GM19099 (cell line): ENCODE measurements around the gene TM2D1.

Experiments used
- POLR2A ChIP-seq: IDR thresholded peaks from 3 replicates; pipeline ENCODE4 v1.6.1; 2011; ENCODE audit warnings: low read depth; ENCODE audit not compliant: insufficient read length; ENCODE audit errors: extremely low read depth

Gene TM2D1

GRCh38 chr1:61724813-61725694, at the start of gene TM2D1:
TSS of gene TM2D1 (minus strand) at chr1:61725141. CDS start at chr1:61725120, 21 bp downstream.
- TF ChIP-seq POLR2A = peak; percentile 99

GRCh38 chr1:61770131-61770530, 45.2 kb upstream of the TM2D1 start:
- TF ChIP-seq POLR2A = no peak

- TF ChIP-seq POLR2A = no peak
These were observed 33.0 kb upstream of the TM2D1 start for GRCh38 chr1:61757950-61758349.

DNA sequence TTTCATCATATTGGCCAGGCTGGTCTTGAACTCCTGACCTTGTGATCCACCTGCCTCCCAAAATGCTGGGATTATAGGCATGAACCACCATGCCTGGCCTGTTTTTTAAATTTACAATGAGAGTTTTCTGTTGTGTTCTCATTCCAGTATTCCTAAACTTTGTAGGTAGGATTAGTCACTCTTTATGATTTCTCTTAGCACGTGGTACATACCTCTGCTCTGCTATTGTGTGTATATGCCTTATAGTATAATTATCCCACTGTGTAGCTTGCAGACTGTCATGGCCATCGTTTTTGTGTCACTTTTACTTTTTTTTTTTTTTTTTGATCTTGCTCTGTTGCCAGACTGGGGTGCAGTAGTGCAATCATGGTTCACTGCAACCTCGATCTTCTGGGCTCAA, 31.8 kb upstream of the TM2D1 start:
- no peak for TF ChIP-seq POLR2A

DNA sequence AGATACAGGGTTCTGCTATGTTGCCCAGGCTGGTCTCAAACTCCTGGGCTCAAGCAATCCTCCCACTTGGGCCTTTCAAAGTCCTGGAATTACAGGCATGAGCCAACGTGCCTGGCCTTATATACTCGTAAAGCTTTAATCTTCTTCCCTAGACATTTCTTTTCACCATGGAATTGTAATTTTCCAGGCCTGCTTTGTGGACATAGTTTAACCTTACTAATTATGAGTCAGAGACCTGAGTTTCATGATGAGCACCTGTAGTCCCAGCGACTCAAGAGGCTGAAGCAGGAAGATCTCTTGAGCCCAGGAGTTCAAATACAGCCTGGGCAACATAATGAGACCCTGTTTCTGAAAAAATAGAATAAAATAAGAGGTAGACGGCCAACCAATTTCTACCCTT, 29.6 kb upstream of the TM2D1 start:
- TF ChIP-seq POLR2A = no peak

DNA sequence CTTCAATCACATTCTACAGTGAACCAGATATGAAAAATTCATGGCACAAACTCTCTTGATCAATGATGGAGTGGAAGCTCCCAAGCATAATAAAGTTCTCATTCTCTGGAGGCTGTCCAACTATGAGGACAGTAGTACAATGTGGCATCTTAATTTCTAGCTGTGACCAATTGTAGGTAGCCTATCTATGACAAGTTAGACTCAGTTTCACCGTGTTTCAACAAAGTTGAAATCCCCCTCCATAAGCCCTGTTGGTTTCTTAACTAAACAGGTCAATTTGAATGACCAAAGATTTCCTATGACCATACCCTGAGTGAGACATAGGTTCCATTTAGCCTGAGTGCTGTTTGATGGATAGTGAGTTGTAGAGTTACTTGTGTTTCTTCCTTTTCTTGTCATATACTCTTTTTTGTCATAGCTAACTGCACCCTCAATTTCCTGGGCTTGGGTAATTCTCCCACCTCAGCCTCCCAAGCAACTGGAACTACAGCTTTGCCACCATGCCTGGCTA, 29.1 kb upstream of the TM2D1 start:
- no peak for TF ChIP-seq POLR2A

DNA sequence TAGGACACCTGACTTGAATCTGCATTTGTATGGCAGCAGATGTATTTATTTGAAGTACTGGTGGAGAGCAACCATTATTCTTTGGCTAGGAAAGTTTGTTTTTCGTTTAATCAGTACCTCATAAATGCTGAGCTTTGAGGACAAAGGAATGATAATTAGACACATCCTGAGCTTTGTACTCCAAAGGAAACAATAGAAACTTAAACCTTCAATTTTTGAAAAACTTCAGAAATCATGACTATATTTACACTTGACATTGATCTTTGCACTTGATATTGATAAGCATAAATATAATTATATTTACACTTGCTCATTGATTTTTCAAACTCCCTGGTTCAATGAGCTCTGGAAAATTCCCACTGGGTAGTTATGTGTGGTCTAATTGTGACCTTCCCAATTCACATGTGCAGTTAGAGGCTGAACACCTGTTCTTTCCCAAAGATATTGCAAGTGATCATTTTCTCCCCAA, 28.0 kb upstream of the TM2D1 start:
- no peak for TF ChIP-seq POLR2A

DNA sequence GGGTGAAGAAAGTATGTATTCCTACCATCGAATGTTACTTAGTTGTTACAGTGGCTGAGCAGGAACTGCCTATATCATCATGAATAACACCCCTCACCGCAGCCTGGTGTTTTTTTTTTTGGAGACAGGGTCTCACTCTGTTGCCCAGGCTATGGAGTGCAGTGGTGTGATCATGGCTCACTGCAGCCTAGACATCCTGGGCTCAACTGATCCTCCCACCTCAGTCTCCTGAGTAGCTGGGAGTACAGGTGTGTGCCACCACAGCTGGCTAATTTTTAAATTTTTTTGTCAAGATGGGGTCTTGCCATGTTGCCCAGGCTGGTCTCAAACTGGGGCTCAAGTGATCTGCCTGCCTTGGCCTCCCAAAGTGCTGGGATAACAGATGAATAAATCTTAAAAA, 24.6 kb upstream of the TM2D1 start:
- TF ChIP-seq POLR2A = no peak

GRCh38 chr1:61748566-61748965, 23.6 kb upstream of the TM2D1 start:
- no peak for TF ChIP-seq POLR2A

DNA sequence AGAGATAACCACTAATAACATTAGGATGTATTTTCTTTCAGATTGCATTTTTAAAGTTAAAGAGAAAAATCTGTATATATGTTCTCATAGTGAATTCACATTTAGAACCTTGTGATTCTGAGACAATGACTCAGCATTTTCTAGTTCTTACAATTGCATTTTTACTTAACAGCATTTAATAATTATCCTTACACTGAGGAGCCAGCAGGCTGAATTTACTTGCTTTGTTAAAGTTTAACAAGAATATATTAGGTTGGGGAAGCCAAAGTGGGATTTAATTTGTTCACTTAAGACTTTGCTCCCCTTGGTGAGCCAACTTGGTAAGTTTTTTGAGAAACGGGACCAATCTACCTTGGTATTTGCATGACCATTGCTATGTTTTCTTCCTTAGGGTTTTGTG, 21.9 kb upstream of the TM2D1 start:
- TF ChIP-seq POLR2A = no peak

DNA sequence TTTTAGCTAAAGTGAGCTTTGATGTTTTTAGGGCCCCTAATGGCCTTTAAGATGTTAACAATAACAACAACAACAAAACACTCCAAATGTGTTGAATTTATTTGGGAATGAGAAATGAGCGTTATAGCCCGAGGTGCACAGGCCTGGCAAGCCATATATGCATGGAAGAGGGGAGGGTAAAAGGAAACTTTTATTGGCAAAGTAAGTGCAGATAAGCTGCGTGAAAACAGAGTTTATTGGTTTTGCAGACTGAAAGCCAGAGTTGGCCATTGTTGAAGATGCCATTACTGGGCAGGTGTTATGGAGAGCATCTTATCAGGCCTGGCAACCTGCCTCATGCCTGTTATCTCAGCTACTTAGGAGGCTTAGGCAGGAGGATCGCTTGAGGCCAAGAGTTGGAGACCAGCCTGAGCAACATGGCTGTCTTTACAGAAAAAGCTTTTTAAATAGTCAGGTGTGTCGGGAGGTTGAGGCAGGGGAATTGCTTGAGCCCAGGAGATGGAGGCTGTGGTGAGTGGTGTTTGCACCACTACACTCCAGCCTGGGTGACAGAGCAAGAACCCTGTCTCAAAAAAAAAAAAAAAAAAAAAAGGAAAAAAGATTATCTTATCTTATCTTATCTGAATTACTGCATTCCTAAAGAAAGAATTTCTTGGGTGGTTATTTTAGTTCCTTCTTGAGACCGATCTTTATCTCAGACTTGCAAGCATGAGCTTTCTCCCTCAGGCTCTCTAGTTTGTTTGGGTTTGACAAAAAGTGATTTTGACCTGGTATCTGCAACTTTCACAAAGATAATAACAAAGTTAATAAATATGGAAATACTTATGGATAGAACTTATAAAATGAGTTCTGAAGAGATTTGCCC, 19.0 kb upstream of the TM2D1 start:
- TF ChIP-seq POLR2A = no peak

DNA sequence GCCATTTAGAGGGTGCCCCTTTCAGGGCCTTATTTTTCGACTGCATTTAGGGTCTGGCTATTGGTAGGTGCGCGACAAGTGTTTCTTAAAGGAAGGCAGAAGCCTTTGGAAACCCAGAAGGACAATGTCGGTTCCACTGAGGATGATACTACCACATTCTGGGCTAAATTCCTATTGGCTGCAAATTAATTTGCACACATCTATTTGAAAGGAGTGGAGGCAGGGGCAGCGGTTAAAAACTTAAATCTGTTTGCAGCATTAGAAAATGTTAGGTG, 18.4 kb upstream of the TM2D1 start:
- TF ChIP-seq POLR2A = no peak

GRCh38 chr1:61742620-61743430, 17.9 kb upstream of the TM2D1 start:
- peak; percentile 53 for TF ChIP-seq POLR2A

- TF ChIP-seq POLR2A = peak; percentile 67
These were observed 17.0 kb upstream of the TM2D1 start, which contains the start of gene PATJ for GRCh38 chr1:61741711-61742619. TSS of gene PATJ (plus strand) at chr1:61742480. CDS start at chr1:61762893, 20,413 bp downstream.
